Measurements from ENCODE around the gene MCU.

GRCh38 chr10:72899545-72899944 is 207.6 kb downstream of the MCU start:
- no peak for TF ChIP-seq POLR2A (IDR thresholded peaks at IDR 0.05; ENCODE audit: low read depth, low read length)
- TF ChIP-seq TAF1 (IDR thresholded peaks at IDR 0.05; ENCODE audit: borderline replicate concordance, low read depth, low read length), result no peak

Data from GM12892 (cell line).